B cell (primary cell): Measurements from ENCODE around the gene ARHGAP29. TPM values are rescaled to one million over a fixed set of nuclear protein-coding genes. Genes with fewer than 3 reads are reported as not detected.

Experiments used
- ATAC-seq: fragments of 200-7000 bp; cut with Tn5 transposase; one replicate; pipeline ENCODE4 v1.10.0; 2021; ENCODE audit warnings: low read depth, mild to moderate bottlenecking, moderate number of reproducible peaks, moderate library complexity
- CTCF ChIA-PET: fragments of 350-600 bp; sonication (Branson Sonifier 250); formaldehyde crosslinking; loops from one replicate; lab custom pipeline; 2021; ENCODE audit warnings: antibody characterized with exemption, inconsistent platforms; lab: Charles Lee
- POLR2A ChIA-PET: fragments of 350-600 bp; sonication (Branson Sonifier 250); formaldehyde crosslinking; loops from one replicate; lab custom pipeline; 2021; ENCODE audit warnings: antibody characterized with exemption; lab: Charles Lee
- DNase-seq: peaks from one replicate; pipeline ENCODE4 v3.0.0; 2013
- H2AFZ ChIP-seq: 2 replicates; pipeline ENCODE4 v1.6.1; 2012; ENCODE audit warnings: mild to moderate bottlenecking, low read depth, low read length; ENCODE audit not compliant: insufficient read depth, poor library complexity, severe bottlenecking
- H3K27ac ChIP-seq, 2 donors: 1 replicate in 1 of 2; 2 replicates in 1 of 2; pipeline ENCODE4 v1.5.1; 2012 to 2013; ENCODE audit warnings: low read length in 2 of 2, mild to moderate bottlenecking in 2 of 2, moderate library complexity in 1 of 2
- H3K27me3 ChIP-seq, 4 experiments: fragments of 200-600 bp in 1 of 4; sonication (generic) in 1 of 4; replicated peaks in 1 of 4; 1 replicate in 2 of 4; 2 replicates in 2 of 4; pipeline versions ENCODE4 v1.6.1 to v1.7.0; 2013 to 2016; ENCODE audit warnings: low read length in 3 of 4, mild to moderate bottlenecking in 2 of 4, mixed read lengths in 1 of 4, moderate library complexity in 1 of 4; ENCODE audit not compliant: insufficient read depth in 4 of 4, control insufficient read depth in 3 of 4; ENCODE audit errors: control extremely low read depth in 1 of 4
- H3K36me3 ChIP-seq, 2 experiments: replicated peaks in 1 of 2; 1 replicate in 1 of 2; 2 replicates in 1 of 2; pipeline versions ENCODE4 v1.6.1 to v1.7.1; 2013; ENCODE audit warnings: low read length in 1 of 2; ENCODE audit not compliant: insufficient read depth in 2 of 2, control insufficient read depth in 1 of 2; ENCODE audit errors: control extremely low read depth in 1 of 2, extremely low read depth in 1 of 2
- H3K4me1 ChIP-seq, 2 donors: fragments of 200-600 bp in 1 of 2; sonication (generic) in 1 of 2; 1 replicate in 1 of 2; 2 replicates in 1 of 2; pipeline versions ENCODE4 v1.5.1 to v1.6.1; 2013 to 2017; ENCODE audit warnings: low read length in 2 of 2; ENCODE audit not compliant: control insufficient read depth in 2 of 2, insufficient read depth in 2 of 2
- H3K4me2 ChIP-seq: replicated peaks from 2 replicates; pipeline ENCODE3; 2012; ENCODE audit warnings: mild to moderate bottlenecking, low read depth, low read length; ENCODE audit not compliant: poor library complexity, severe bottlenecking
- H3K4me3 ChIP-seq, 5 experiments: fragments of 200-600 bp in 1 of 5; sonication (generic) in 1 of 5; 1 replicate in 3 of 5; 2 replicates in 2 of 5; pipeline versions ENCODE4 v1.5.1 to v1.7.0; 2011 to 2016; ENCODE audit warnings: low read length in 4 of 5, mild to moderate bottlenecking in 4 of 5, low read depth in 2 of 5, control low read depth in 1 of 5, moderate library complexity in 1 of 5; ENCODE audit not compliant: insufficient read depth in 1 of 5; ENCODE audit errors: control extremely low read depth in 1 of 5, extremely low read depth in 1 of 5
- H3K79me2 ChIP-seq: fragments of 200-600 bp; sonication (generic); one replicate; pipeline ENCODE4 v1.6.0; 2016; ENCODE audit warnings: low read length; ENCODE audit not compliant: control insufficient read depth, insufficient read depth
- H3K9ac ChIP-seq: fragments of 200-600 bp; sonication (generic); 2 replicates; pipeline ENCODE4 v1.6.1; 2017; ENCODE audit warnings: mild to moderate bottlenecking, low read length, moderate library complexity
- H3K9me3 ChIP-seq, 3 donors: one replicate each; pipeline versions ENCODE4 v1.6.1 to v1.7.1; 2013; ENCODE audit warnings: low read length in 2 of 3; ENCODE audit not compliant: control insufficient read depth in 2 of 3, insufficient read depth in 1 of 3; ENCODE audit errors: control extremely low read depth in 1 of 3
- H4K20me1 ChIP-seq: 2 replicates; pipeline ENCODE4 v1.6.0; 2012; ENCODE audit warnings: mild to moderate bottlenecking, low read length; ENCODE audit not compliant: insufficient read depth, control insufficient read depth, poor library complexity, severe bottlenecking
- H3K27ac Mint-ChIP-seq: one replicate; pipeline ENCODE4 v1.8.0; 2021; ENCODE audit warnings: mixed read lengths
- H3K27me3 Mint-ChIP-seq: one replicate; pipeline ENCODE4 v1.8.0; 2021; ENCODE audit warnings: mixed read lengths
- H3K4me1 Mint-ChIP-seq: one replicate; pipeline ENCODE4 v1.8.0; 2021; ENCODE audit warnings: mixed read lengths
- H3K4me3 Mint-ChIP-seq: one replicate; pipeline ENCODE4 v1.8.0; 2021; ENCODE audit warnings: mixed read lengths
- H3K9me3 Mint-ChIP-seq: one replicate; pipeline ENCODE4 v1.8.0; 2022; ENCODE audit warnings: mixed read lengths; ENCODE audit not compliant: insufficient read depth
- CTCF ChIP-seq: fragments of 200-600 bp; IDR thresholded peaks from one replicate; pipeline ENCODE4 v1.8.0; 2022; ENCODE audit warnings: antibody characterized with exemption, mild to moderate bottlenecking
- EZH2 ChIP-seq: IDR thresholded peaks from 2 replicates; pipeline ENCODE4 v1.6.1; 2012; ENCODE audit warnings: borderline replicate concordance, low read depth, mild to moderate bottlenecking, moderate library complexity, low read length; ENCODE audit not compliant: insufficient read depth, poor library complexity, severe bottlenecking
- WGBS: methylation state at CpG from one replicate; pipeline ENCODE4 v1.1.5; 2013; ENCODE audit warnings: missing lambda C conversion rate; ENCODE audit not compliant: insufficient coverage; 5-methylcytosine and 5-hydroxymethylcytosine counted together
- intact Hi-C: fragments of 100-400 bp; cut with micrococcal nuclease; formaldehyde crosslinking; loops from one replicate; pipeline ENCODE4 v1.10.0; 2022
- polyA plus RNA-seq: library from polyadenylated mRNA; depleted of rRNA; stranded (reverse); fragments of >200 nt; gene quantifications from 2 replicates; pipeline ENCODE4 v1.2.3, GENCODE V29; 2012
- total RNA-seq, 2 donors: library from RNA; stranded (reverse); fragments of 120-200 nt in 1 of 2; gene quantifications; 1 replicate in 1 of 2; 2 replicates in 1 of 2; pipeline versions ENCODE4 v1.2.3 to v1.2.4, GENCODE V29; 2013 to 2022

The ARHGAP29 gene
- total and polyA plus RNA-seq, 2 donors (not counting 1 experiment from before 2014, with no cell fraction given): not detected

GRCh38 chr1:94132111-94132510 is 105.3 kb downstream of the ARHGAP29 start:
- Histone ChIP-seq H3K27ac (no peak overlapping the region), H2AFZ (no peak overlapping the region), H3K79me2 (no peaks in the 10 kb centered on the region), H3K27me3 (no peaks in the 10 kb centered on the region), H3K9me3 (peaks cover 0 to 8% (median 0%) of the 10 kb centered on the region in 3 donors), H3K4me1 (no peaks in the 10 kb centered on the region), H3K9ac (no peak overlapping the region), H3K4me3 (no peak overlapping the region), H3K36me3 (no peaks in the 10 kb centered on the region), H3K4me2 (no peak overlapping the region), H4K20me1 (no peaks in the 10 kb centered on the region)
- ChIA-PET CTCF (no interaction called here), POLR2A (no interaction called here)
- DNase-seq (no peak), ATAC-seq (no peak)
- intact Hi-C loops: no loop called here
- H3K27ac Mint-ChIP-seq: no peak overlapping the region
- no peaks in the 10 kb centered on the region for H3K9me3 Mint-ChIP-seq
- peaks cover 17% of the 10 kb centered on the region for H3K27me3 Mint-ChIP-seq
- H3K4me3 Mint-ChIP-seq: no peak overlapping the region
- WGBS: 90% methylated on average over 3 of the region's 5 CpGs
- H3K4me1 Mint-ChIP-seq: no peaks in the 10 kb centered on the region
- TF ChIP-seq EZH2 (no peak), CTCF (no peak)

GRCh38 chr1:94130851-94131595 is 106.4 kb downstream of the ARHGAP29 start:
- Mint-ChIP-seq H3K27me3 (peaks cover 10% of the 10 kb centered on the region), H3K9me3 (no peaks in the 10 kb centered on the region), H3K27ac (no peak overlapping the region), H3K4me3 (no peak overlapping the region), H3K4me1 (no peaks in the 10 kb centered on the region)
- H3K27me3 ChIP-seq: no peaks in the 10 kb centered on the region
- H3K79me2 ChIP-seq: no peaks in the 10 kb centered on the region
- DNase-seq (no peak), ATAC-seq (no peak)
- peaks cover 0 to 8% (median 0%) of the 10 kb centered on the region in 3 donors for H3K9me3 ChIP-seq
- no peak overlapping the region for H2AFZ ChIP-seq
- no peak overlapping the region for H3K9ac ChIP-seq
- H3K4me1 ChIP-seq: no peaks in the 10 kb centered on the region
- CTCF ChIA-PET: no interaction called here
- no peak overlapping the region for H3K4me3 ChIP-seq
- POLR2A ChIA-PET: no interaction called here
- H3K27ac ChIP-seq: no peak overlapping the region
- H3K36me3 ChIP-seq: no peaks in the 10 kb centered on the region
- TF ChIP-seq CTCF (no peak), EZH2 (no peak)
- WGBS: no CpG with 5 or more reads among the region's 8 CpGs
- no peaks in the 10 kb centered on the region for H4K20me1 ChIP-seq
- H3K4me2 ChIP-seq: no peak overlapping the region
- intact Hi-C loops: no loop called here
